BLaER1 (cell line): ENCODE data around the gene ZFR.

ENCODE experiments used
- H3K27ac ChIP-seq: shearing (Covaris generic); formaldehyde crosslinking; 2 replicates; pipeline ENCODE4 v1.8.1; 2022
- H3K27me3 ChIP-seq: shearing (Covaris generic); formaldehyde crosslinking; 2 replicates; pipeline ENCODE4 v1.8.1; 2022
- H3K36me3 ChIP-seq: shearing (Covaris generic); formaldehyde crosslinking; 2 replicates; pipeline ENCODE4 v1.8.1; 2022
- H3K4me1 ChIP-seq: shearing (Covaris generic); formaldehyde crosslinking; 2 replicates; pipeline ENCODE4 v1.8.1; 2022
- H3K4me2 ChIP-seq: shearing (Covaris generic); formaldehyde crosslinking; 2 replicates; pipeline ENCODE4 v1.8.1; 2022
- H3K4me3 ChIP-seq: shearing (Covaris generic); formaldehyde crosslinking; 2 replicates; pipeline ENCODE4 v1.8.1; 2022
- H3K9ac ChIP-seq: shearing (Covaris generic); formaldehyde crosslinking; 2 replicates; pipeline ENCODE4 v1.8.1; 2022
- H3K9me3 ChIP-seq: shearing (Covaris generic); formaldehyde crosslinking; 2 replicates; pipeline ENCODE4 v1.8.1; 2022
- H4K20me1 ChIP-seq: shearing (Covaris generic); formaldehyde crosslinking; 2 replicates; pipeline ENCODE4 v1.8.1; 2022
- Cebpa-rat ChIP-seq: shearing (Covaris generic); IDR thresholded peaks from 2 replicates; pipeline ENCODE4 v1.8.1; 2022

ZFR gene

DNA sequence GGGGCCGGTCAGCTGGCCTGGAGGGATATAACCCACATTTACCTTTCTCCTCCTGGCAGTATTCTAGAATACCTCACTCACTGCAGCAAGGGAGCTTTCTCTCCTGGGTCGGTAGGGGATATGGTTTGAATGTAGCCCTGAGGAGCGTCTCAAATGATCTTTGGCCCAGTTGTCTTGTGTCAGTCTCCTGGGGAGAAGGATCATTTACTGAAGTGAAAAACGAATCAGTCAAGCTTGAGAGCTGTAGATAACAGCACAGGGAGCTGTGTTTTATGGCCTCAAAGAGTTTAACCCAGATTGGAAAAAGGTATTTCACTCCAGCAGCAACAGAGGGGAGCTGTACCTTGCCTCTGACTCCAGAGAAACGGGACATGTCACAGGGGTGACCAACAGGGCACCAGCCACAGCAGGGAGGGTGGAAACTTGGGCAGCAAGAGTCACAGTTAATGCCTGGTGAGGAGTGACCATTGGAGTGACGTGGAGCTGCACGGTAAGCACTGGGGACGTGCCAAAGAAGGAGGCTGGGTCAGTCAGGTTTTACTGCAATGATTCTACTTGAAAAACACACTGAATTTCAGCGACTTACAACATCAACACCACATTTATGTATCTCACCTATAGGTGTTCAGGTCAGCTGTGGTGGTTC lies 29.8 kb upstream of the ZFR start:
- no peak for TF ChIP-seq Cebpa-rat
- Histone ChIP-seq H3K9me3 (no peaks in the 10 kb centered on the region), H3K9ac (no peak overlapping the region), H3K27me3 (no peaks in the 10 kb centered on the region), H3K4me2 (no peak overlapping the region), H3K27ac (no peak overlapping the region), H3K36me3 (no peaks in the 10 kb centered on the region), H3K4me3 (no peak overlapping the region), H3K4me1 (no peaks in the 10 kb centered on the region), H4K20me1 (no peaks in the 10 kb centered on the region)

DNA sequence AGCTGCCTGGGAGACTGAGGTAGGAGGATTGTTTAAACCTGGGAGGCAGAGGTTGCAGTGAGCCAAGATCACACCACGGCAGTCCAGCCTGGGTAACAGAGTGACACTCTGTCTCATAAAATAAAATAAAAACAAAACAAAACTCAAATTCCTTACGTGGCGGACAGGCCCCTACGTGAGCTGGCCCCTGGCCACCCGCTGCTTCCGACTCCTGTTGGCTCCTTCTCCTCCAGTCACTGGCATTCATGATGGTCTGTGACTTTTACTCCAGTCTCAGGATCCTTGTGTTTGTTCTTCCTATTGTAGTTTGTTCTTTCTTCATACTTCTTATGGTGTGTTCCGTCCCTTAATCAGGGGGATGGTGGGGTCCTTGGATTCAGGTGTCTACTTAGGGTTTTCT lies 28.5 kb upstream of the ZFR start:
- Histone ChIP-seq H3K4me1 (no peaks in the 10 kb centered on the region), H3K4me3 (no peak overlapping the region), H3K27ac (no peak overlapping the region), H3K9me3 (no peaks in the 10 kb centered on the region), H3K4me2 (no peak overlapping the region), H4K20me1 (no peaks in the 10 kb centered on the region), H3K9ac (no peak overlapping the region), H3K27me3 (no peaks in the 10 kb centered on the region), H3K36me3 (no peaks in the 10 kb centered on the region)
- TF ChIP-seq Cebpa-rat: no peak

DNA sequence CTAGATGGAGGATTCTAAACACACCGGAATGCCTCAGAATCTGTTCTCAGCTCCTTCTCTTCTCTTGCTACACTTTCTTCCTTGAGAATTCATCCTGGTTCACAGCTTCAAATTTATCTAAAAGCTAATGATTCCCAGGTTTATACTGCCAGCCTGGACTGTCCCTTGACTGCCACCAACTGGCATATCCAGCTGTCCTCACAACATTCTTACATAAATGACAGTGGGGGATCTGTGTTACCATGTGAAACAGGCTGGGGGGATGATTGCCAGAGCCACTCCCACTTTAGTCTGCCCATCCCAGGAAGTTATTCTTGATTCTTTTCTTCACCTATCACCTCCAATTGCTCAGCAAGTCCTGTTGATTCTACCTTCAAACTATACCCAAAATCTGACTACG lies 27.2 kb upstream of the ZFR start:
- no peaks in the 10 kb centered on the region for H3K9me3 ChIP-seq
- H3K9ac ChIP-seq: no peak overlapping the region
- H3K4me3 ChIP-seq: no peak overlapping the region
- no peaks in the 10 kb centered on the region for H3K36me3 ChIP-seq
- H3K4me2 ChIP-seq: no peak overlapping the region
- TF ChIP-seq Cebpa-rat: no peak
- no peaks in the 10 kb centered on the region for H3K4me1 ChIP-seq
- no peaks in the 10 kb centered on the region for H4K20me1 ChIP-seq
- H3K27ac ChIP-seq: no peak overlapping the region
- H3K27me3 ChIP-seq: no peaks in the 10 kb centered on the region

GRCh38 chr5:32465076-32465475 lies 20.5 kb upstream of the ZFR start:
- Histone ChIP-seq H3K27me3 (no peaks in the 10 kb centered on the region), H3K4me2 (no peak overlapping the region), H4K20me1 (no peaks in the 10 kb centered on the region), H3K9me3 (no peaks in the 10 kb centered on the region), H3K4me1 (no peaks in the 10 kb centered on the region), H3K27ac (no peak overlapping the region), H3K4me3 (no peak overlapping the region), H3K36me3 (no peaks in the 10 kb centered on the region), H3K9ac (no peak overlapping the region)
- no peak for TF ChIP-seq Cebpa-rat

DNA sequence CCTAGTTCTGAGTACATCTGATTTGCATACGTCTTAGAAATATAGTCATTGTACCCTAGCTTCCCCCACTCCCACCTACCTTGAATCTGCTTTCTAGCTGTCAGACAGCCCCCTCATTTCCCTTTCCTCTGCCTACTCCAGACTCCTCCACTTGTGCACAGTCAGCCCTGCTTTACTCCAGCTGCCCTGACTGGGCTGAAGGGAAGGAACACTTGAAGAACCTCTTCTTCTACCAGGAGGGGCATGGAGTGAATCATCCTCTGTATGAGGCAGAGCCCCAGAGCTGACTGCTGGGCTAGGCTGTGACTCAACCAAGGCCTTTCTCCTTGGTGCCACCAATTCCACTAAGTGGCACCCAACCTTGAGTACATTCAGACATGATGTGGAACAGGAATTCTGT lies 18.1 kb upstream of the ZFR start:
- no peak overlapping the region for H3K27ac ChIP-seq
- no peak overlapping the region for H3K4me3 ChIP-seq
- no peaks in the 10 kb centered on the region for H3K36me3 ChIP-seq
- no peak overlapping the region for H3K9ac ChIP-seq
- H3K27me3 ChIP-seq: no peaks in the 10 kb centered on the region
- no peak for TF ChIP-seq Cebpa-rat
- H3K4me1 ChIP-seq: no peaks in the 10 kb centered on the region
- no peak overlapping the region for H3K4me2 ChIP-seq
- H4K20me1 ChIP-seq: no peaks in the 10 kb centered on the region
- H3K9me3 ChIP-seq: no peaks in the 10 kb centered on the region

- Histone ChIP-seq H3K4me1 (no peaks in the 10 kb centered on the region), H4K20me1 (no peaks in the 10 kb centered on the region), H3K9ac (no peak overlapping the region), H3K4me2 (no peak overlapping the region), H3K27ac (no peak overlapping the region), H3K27me3 (no peaks in the 10 kb centered on the region), H3K36me3 (no peaks in the 10 kb centered on the region), H3K9me3 (no peaks in the 10 kb centered on the region), H3K4me3 (no peak overlapping the region)
- no peak for TF ChIP-seq Cebpa-rat
Measured at GRCh38 chr5:32461441-32462120, 17.0 kb upstream of the ZFR start.

DNA sequence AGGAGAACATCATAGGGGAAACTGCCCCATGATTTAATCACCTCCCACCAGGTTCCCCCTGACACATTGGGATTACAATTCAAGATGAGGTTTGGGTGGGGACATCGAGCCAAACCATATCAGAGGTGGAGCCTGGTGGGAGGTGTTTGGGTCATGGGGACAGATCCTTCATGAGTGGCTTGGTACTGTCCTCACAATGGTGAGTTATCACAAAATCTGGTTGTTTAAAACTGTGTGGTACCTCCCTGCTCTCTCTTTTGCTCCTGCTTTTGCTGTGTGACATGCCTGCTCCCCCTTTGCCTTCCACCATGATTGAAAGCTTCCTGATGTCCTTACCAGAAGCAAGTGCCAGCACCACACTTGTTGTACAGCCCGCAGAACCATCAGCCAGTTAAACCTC lies 16.2 kb upstream of the ZFR start:
- H3K27ac ChIP-seq: no peak overlapping the region
- no peak overlapping the region for H3K4me3 ChIP-seq
- no peaks in the 10 kb centered on the region for H4K20me1 ChIP-seq
- no peaks in the 10 kb centered on the region for H3K4me1 ChIP-seq
- TF ChIP-seq Cebpa-rat: no peak
- H3K9ac ChIP-seq: no peak overlapping the region
- H3K36me3 ChIP-seq: no peaks in the 10 kb centered on the region
- no peaks in the 10 kb centered on the region for H3K27me3 ChIP-seq
- no peaks in the 10 kb centered on the region for H3K9me3 ChIP-seq
- no peak overlapping the region for H3K4me2 ChIP-seq

GRCh38 chr5:32458880-32459495 lies 14.4 kb upstream of the ZFR start:
- H3K4me2 ChIP-seq: no peak overlapping the region
- H3K36me3 ChIP-seq: no peaks in the 10 kb centered on the region
- H3K9me3 ChIP-seq: no peaks in the 10 kb centered on the region
- no peaks in the 10 kb centered on the region for H3K4me1 ChIP-seq
- H3K27me3 ChIP-seq: no peaks in the 10 kb centered on the region
- H4K20me1 ChIP-seq: no peaks in the 10 kb centered on the region
- H3K9ac ChIP-seq: no peak overlapping the region
- no peak overlapping the region for H3K27ac ChIP-seq
- no peak overlapping the region for H3K4me3 ChIP-seq
- TF ChIP-seq Cebpa-rat: no peak

- Histone ChIP-seq H3K27me3 (no peaks in the 10 kb centered on the region), H3K9ac (no peak overlapping the region), H3K9me3 (no peaks in the 10 kb centered on the region), H3K4me3 (no peak overlapping the region), H4K20me1 (no peaks in the 10 kb centered on the region), H3K36me3 (no peaks in the 10 kb centered on the region), H3K27ac (no peak overlapping the region), H3K4me1 (no peaks in the 10 kb centered on the region), H3K4me2 (no peak overlapping the region)
- no peak for TF ChIP-seq Cebpa-rat
Measured at GRCh38 chr5:32455311-32455710, 10.8 kb upstream of the ZFR start.

- no peaks in the 10 kb centered on the region for H3K36me3 ChIP-seq
- no peaks in the 10 kb centered on the region for H3K4me1 ChIP-seq
- H4K20me1 ChIP-seq: no peaks in the 10 kb centered on the region
- no peaks in the 10 kb centered on the region for H3K27me3 ChIP-seq
- H3K4me3 ChIP-seq: no peak overlapping the region
- H3K9me3 ChIP-seq: no peaks in the 10 kb centered on the region
- no peak overlapping the region for H3K9ac ChIP-seq
- no peak overlapping the region for H3K27ac ChIP-seq
- TF ChIP-seq Cebpa-rat: no peak
- H3K4me2 ChIP-seq: no peak overlapping the region
Measured at GRCh38 chr5:32454821-32455220, 10.3 kb upstream of the ZFR start.
